GM18499 (cell line): ENCODE measurements around the gene PRKG2.
"Not testable (repeated sequence)": the region's sequence is repeated elsewhere in the genome, so short reads cannot be mapped to it uniquely, and the experiment has no call there.

Experiments used
- ATAC-seq: cut with Tn5 transposase; IDR thresholded peaks from one replicate; pipeline ENCODE4 v1.9.1; 2021; ENCODE audit warnings: moderate number of reproducible peaks; ENCODE audit not compliant: insufficient read depth, unreplicated experiment

The PRKG2 gene

GRCh38 chr4:81214881-81215868 is at the start of gene PRKG2:
TSS of gene PRKG2 (minus strand) at chr4:81215222. CDS start at chr4:81205047, 10,175 bp downstream.
- no peak for ATAC-seq

- no peak for ATAC-seq
These were observed 45.5 kb upstream of the PRKG2 start for GRCh38 chr4:81260443-81261101.

- ATAC-seq, result no peak
These were observed 44.0 kb upstream of the PRKG2 start for GRCh38 chr4:81258841-81259550.

GRCh38 chr4:81257816-81258215 is 42.8 kb upstream of the PRKG2 start:
- no peak for ATAC-seq

- no peak for ATAC-seq
These were observed 42.0 kb upstream of the PRKG2 start for GRCh38 chr4:81257021-81257420.

GRCh38 chr4:81256059-81256970 is 41.3 kb upstream of the PRKG2 start:
- no peak for ATAC-seq

- ATAC-seq, result no peak
These were observed 40.5 kb upstream of the PRKG2 start for GRCh38 chr4:81255524-81255923.

GRCh38 chr4:81250430-81250829 is 35.4 kb upstream of the PRKG2 start:
- ATAC-seq, result no peak

GRCh38 chr4:81245218-81246009 is 30.4 kb upstream of the PRKG2 start:
- ATAC-seq, result no peak

- ATAC-seq, result no peak
These were observed 22.8 kb upstream of the PRKG2 start for GRCh38 chr4:81237791-81238190.

- ATAC-seq, result no peak
These were observed 21.1 kb upstream of the PRKG2 start for GRCh38 chr4:81235982-81236749.

- ATAC-seq, result no peak
These were observed 12.9 kb upstream of the PRKG2 start for GRCh38 chr4:81227968-81228367.

GRCh38 chr4:81227138-81227537 is 12.1 kb upstream of the PRKG2 start:
- no peak for ATAC-seq

GRCh38 chr4:81225252-81225651 is 10.2 kb upstream of the PRKG2 start:
- ATAC-seq, result no peak

GRCh38 chr4:81222082-81222472 is 7.1 kb upstream of the PRKG2 start:
- ATAC-seq, result not testable (repeated sequence)

GRCh38 chr4:81221303-81222081 is 6.5 kb upstream of the PRKG2 start:
- no peak for ATAC-seq

- ATAC-seq, result no peak
These were observed 5.2 kb upstream of the PRKG2 start for GRCh38 chr4:81220271-81220670.

GRCh38 chr4:81218206-81218605 is 3.2 kb upstream of the PRKG2 start:
- ATAC-seq, result no peak
